NK-92 (cell line): ENCODE measurements around the gene ARMH3.

Experiments used
- DNase-seq: peaks from one replicate; lab custom pipeline; 2025; ENCODE audit not compliant: unreplicated experiment; lab: John Stamatoyannopoulos, UW

ARMH3 gene, protein sequence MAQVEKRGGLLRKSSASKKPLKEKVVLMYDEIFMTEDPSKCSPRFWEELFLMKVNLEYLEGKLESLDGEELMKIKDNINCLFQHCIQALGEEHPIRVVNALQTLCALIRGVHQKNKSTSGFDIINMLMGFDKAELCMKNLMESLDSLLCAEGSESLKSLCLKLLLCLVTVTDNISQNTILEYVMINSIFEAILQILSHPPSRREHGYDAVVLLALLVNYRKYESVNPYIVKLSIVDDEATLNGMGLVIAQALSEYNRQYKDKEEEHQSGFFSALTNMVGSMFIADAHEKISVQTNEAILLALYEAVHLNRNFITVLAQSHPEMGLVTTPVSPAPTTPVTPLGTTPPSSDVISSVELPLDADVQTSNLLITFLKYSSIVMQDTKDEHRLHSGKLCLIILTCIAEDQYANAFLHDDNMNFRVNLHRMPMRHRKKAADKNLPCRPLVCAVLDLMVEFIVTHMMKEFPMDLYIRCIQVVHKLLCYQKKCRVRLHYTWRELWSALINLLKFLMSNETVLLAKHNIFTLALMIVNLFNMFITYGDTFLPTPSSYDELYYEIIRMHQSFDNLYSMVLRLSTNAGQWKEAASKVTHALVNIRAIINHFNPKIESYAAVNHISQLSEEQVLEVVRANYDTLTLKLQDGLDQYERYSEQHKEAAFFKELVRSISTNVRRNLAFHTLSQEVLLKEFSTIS

DNA sequence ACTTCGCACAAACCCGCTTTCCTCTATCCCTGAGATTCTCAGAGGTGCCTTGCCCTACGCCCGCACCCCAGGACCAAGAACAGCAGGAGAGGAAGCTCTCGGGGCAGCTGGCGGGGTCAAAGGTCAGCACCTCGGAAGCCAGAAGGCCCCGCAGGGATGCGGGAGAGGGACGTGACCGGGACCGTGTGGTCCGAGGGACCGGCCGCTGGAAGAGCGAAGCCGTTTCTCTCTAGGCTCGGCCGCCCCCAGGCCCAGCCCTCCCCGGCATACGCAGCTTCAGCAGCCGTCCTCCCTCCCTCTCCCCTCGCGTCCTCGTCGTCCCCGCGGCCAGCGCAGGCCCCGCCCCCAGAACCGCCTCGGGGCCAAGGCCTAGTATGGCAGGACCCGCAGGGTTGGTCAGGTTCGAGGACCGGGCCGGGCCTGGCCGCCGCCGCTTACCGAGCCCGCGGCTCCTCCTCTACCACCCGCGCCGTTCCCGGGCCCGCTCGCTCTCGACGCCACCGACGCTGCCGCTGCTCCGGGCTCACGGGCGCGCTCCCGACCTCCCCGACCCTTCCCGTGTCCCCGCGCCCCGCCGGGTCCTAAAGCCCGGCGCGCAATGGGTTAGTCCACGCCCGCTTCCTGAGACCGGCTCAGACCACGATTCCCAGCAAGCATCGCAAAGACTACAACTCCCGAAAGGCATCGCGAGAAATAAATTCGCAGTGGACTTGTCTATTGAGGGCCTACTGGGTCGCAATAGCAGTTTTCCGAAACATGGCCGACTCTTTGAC is at the start of gene ARMH3:
Gene ARMH3, minus strand, starts transcription at position 527 of the 773 bp plus-strand sequence. CDS start 16,059 bp downstream, outside the sequence.
- DNase-seq, result no peak

DNA sequence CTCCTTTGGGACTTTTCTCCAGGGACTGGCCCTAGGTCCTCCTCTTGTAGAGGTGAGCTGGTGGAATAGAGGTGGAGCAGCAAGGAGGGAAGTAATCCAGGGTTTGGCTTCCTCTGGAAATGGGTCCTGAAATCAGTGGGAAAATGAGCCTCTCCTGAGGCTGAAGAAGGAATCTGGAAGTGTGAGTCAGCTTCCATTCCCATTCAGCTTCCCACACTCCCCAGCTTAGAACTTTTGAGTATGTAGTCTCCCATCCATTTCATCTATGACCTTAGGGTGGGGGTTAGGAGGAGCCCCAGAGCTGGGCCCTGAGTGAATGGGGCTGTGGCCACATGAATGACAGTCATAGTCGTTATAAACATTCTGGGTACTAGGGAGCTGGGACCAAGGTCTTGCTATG is 46.4 kb upstream of the ARMH3 start:
- no peak for DNase-seq

DNA sequence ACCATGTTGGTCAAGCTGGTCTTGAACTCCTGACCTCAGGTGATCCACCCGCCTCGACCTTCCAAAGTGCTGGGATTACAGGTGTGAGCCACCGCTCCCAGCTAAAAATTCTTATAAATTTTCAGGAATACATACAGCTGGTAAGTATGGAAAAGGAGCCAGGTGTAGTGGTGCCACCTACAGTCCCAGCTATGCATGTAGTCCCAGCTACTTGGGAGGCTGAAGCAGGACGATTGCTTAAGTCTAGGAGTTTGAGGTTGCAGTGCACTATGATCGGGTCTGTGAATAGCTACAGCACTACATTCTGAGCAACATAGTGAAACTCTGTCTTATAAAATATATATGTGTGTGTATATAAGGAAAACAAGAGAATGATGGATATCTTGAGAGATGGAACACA is 45.2 kb upstream of the ARMH3 start:
- no peak for DNase-seq

DNA sequence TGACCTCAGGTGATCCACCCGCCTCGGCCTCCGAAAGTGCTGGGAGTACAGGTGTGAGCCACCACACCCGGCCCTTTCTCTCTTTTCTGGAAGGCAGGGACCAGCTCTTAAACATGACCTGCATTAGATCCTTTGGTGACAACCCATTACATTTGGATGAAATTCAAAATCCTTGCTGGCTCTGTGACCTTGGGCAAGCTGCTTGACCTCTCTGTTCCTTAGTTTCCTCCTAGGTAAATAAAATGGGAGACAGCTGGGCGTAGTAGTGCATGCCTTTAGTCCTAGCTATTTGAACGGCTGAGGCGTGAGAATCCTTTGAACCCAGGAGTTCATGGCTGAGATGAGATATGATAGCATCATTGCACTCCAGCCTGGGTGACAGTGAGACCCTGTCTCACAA is 40.5 kb upstream of the ARMH3 start:
- DNase-seq, result no peak

DNA sequence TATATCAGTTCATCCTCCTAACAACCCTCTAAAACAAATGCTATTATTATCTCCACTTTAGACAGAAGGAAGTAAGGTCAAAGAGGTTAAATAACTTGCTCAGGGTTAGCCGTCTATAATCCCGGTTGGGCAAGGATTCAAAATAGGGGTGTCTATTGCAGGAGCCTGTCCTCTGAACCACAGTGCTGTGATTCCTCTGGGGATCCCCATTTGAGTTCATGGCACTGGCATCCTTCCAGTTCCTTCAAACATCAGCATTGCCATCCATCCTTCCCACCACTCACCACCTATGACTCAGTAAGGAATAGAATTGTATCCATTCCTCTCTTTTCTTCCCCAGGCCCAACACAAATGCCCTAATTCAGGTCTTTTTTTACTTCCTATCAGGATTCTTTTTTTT is 34.8 kb upstream of the ARMH3 start:
- no peak for DNase-seq

DNA sequence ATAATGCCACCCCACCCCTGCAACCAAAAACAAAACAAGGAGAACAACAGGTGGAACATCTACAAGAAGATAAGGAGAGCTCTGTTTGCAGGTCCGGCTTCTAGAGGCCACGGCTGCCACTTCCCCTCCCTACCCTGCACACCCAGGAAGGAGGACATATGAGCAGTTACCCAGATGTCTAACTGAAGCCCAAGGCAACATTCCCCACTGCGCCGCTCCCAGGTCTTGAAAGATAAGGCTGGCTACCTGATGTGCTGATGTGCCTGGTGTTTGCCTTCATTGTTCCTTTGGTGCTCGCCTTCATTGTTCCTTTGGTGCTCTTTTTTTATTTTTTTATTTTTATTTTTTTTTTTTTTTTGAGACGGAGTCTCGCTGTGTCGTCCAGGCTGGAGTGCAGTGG is 30.2 kb upstream of the ARMH3 start:
- no peak for DNase-seq

DNA sequence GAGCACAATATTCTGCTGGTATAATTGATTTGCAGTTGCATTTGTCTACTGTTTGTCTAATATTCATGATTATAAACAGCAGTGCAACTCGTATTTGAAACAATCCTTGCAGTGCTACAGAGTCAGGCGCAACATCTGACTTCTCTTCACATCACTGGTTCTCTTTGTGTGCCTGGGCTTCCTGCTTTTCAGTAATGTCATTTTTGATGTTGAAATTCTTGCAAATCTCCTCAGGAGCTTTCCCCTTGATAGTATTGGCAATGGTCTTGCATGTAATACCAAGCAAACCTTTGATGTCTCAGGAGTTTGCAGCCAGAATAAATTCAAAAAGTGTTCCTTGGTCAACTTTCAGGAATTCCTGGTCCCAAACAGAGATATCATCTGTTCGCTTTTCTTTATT is 29.4 kb upstream of the ARMH3 start:
- DNase-seq, result no peak

DNA sequence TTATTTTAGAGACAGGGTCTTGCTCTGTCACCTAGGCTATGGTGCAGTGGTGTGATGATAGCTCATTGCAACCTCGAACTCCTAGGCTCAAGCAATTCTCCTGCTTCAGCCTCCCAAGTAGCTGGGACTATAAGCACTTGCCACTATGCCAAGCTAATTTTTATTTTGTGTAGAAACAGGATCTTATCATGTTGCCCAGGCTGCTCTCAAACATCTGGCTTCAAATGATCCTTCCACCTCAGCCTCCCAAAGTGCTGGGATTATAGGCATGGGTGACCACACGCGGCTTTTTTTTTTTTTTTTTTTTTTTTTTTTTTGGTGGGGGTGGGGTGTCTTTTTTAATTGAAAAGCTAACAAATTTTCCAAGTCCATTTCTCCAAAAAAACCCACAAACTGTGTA is 27.6 kb upstream of the ARMH3 start:
- DNase-seq, result no peak

DNA sequence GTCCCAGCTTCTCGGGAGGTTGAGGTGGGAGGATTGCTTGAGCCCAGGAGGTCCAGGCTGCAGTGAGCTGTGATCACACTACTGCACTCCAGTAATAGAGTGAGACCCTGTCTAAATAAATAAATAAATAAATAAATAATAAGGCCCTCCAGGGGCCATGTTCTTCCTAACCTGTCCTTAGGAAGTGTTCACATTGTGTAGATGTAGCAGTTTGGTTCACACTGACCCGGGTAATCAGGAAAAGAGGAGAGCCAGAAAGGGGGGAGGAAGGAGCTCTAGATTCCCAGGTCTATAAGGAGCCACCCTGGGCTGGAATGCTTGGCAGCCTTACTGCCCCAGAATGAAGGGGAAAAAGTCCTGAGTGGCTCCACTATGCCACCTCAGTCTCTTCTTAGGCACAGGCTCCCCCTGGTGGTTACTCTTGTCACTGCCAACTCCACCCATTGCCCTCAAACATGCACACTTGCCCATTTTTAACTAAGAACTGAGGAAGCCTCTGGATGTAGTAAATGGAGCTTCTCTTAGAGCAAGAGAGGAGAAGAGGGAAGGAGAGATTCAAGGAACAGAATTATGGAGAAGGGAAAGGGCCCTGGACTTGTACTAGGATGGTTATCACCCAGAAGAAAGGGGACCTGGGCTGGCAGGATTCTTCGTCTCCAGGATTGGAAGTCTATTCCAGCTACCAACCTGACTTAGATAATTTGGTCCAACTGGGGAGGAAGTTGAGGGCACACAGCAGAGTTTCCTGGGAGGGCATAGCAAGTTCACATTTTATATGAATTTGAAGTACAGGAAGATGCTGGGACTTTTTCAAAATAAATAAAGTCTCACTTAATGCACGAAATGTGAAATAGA is 16.9 kb upstream of the ARMH3 start:
- DNase-seq, result no peak

DNA sequence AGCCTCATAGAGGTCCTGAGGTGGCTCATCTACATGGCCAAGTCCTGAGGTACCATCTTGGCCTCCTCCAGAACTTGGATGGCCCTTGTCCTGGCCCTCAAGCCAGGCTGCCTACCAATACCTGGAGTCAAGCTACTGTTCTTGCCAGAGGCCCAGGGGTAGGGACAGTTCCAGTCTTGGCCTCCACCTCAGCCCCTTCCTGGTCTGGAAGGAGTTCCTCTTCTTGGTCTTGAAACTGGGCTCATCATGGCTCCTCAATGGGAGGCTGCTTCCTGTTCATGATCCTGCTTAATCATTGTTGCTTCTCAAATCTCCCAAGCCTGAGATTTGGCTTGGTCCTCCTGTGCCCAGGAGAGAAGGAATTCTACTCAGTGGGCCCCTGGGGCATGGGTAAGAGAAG is 13.1 kb upstream of the ARMH3 start:
- DNase-seq, result no peak

DNA sequence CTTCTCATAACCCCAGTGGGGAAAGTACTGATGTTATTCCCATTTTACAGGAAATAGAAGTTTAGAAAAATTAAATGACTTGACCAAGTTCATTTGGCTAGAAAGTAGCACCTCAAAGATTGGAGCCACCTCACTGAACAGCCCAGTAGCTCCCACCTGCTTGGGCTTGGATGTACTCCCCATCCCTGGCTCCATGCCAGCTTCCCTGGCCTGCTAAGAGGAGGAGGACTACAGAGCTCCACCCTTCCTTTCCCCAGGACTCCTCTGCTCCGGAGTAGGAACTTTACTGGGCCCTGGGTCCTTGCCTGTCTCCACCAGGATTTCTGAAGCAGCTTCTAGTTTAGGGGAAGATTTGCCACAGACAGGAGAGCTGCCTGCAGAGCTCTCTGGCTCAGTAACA is 12.2 kb upstream of the ARMH3 start:
- no peak for DNase-seq

DNA sequence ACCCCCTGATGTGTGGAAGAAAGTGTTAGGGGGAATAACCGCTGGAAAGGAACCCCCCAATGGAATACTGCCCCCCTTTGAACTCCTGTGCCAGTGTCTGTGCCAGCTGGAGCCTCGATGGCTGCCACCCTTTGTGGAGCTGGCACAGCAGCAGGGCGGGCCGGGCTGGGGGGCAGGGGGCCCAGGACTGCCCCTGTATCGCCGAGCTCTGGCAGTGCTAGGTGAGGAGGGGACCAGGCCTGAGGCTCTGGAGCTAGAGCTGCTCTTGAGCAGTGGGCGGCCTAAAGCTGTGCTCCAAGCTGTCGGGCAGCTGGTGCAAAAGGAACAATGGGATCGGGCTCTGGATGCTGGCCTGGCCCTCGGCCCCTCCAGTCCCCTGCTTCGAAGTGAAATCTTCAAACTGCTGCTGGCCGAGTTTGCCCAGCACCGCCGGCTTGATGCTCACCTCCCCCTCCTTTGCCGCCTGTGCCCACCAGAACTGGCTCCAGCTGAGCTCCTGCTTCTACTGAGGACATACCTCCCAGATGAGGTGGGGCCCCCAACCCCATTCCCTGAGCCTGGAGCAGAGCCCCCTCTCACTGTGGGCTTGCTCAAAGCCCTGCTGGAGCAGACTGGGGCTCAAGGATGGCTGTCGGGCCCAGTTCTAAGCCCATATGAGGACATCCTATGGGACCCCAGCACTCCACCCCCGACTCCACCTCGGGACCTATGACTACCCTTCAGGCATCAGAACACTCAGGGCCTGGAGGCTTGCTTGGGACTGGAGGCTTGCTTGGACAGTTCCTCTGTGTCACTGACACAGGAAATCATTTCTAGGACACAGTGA is 11.3 kb upstream of the ARMH3 start:
- no peak for DNase-seq

DNA sequence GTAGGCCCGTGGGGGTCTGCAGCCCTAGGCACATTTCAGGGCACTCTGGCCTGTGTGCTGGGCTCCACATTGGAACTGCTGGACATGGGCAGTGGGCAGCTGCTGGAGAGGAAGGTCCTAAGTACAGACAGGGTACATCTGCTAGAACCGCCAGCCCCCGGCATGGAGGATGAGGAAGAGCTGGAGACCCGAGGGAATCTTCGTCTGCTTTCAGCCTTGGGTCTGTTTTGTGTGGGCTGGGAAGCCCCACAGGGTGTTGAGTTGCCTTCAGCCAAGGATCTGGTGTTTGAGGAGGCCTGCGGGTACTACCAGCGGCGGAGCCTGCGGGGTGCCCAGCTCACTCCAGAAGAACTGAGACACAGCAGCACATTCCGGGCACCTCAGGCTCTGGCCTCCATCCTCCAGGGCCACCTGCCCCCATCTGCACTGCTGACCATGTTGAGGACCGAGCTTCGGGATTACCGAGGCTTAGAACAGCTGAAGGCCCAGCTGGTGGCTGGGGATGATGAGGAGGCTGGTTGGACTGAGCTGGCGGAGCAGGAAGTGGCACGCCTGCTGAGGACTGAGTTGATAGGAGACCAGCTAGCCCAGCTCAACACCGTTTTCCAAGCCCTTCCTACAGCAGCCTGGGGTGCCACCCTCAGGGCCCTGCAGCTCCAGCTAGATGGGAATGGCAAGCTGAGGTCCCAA is 10.6 kb upstream of the ARMH3 start:
- DNase-seq, result no peak

DNA sequence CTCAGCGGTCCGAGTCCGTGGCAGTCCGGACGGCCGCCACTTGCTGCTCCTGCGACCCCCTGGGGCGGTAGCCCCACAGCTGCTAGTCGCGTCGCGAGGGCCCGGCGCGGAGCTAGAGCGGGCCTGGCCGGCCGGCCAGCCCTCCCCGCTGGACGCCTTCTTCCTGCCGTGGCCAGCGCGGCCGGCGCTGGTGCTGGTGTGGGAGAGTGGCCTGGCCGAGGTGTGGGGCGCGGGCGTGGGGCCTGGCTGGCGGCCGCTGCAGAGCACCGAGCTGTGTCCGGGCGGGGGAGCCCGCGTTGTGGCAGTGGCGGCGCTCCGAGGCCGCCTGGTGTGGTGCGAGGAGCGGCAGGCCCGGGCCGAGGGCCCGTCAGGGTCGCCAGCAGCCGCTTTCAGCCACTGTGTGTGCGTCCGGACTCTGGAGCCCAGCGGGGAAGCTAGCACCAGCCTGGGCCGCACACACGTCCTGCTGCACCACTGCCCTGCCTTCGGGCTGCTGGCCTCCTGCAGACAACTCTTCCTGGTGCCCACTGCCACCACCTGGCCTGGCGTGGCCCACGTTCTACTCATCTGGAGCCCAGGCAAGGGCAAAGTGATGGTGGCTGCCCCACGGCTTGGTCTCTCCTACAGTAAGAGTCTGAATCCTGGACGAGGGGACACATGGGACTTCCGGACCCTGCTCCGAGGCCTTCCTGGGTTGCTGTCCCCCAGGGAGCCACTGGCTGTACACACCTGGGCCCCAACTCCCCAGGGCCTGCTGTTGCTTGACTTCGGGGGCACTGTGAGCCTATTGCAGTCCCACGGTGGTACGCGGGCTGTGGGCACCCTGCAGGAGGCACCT is 9.8 kb upstream of the ARMH3 start:
- DNase-seq, result no peak

DNA sequence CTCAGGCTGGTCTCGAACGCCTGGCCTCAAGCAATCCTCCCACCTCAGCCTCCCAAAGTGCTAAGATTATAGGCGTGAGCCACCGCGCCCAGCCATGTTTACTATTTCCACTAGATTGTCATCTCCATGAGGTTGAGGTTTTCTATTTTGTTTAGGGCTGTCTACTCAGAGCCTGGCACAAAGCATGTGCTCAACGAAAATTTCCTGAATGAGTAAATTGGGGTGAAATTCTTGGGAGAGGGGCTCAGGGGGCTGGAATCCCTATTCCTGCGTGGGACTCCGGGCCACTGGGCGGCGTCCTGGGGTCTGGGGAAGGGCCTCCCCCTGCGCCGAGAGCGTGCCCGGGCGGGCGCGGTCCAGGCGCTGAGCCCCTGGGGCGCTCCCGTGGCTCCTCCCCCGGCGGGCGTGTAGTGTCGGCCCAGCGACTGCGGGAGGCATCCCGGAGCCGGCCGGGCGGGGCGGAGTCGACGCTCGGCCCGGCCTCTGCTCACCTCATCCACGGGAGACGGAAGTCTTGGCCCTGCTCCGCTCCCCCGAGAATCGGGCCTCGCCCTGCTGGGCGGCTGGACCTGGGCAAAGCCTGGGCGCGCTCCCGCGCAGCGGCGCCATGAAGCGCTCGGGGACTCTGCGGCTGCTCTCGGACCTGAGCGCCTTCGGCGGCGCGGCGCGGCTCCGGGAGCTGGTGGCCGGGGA is 9.0 kb upstream of the ARMH3 start, which contains the start of gene HPS6:
Gene HPS6, plus strand, starts transcription at position 482 of the 693 bp plus-strand sequence. Its CDS starts 126 bp downstream, at position 608.
- DNase-seq, result no peak

DNA sequence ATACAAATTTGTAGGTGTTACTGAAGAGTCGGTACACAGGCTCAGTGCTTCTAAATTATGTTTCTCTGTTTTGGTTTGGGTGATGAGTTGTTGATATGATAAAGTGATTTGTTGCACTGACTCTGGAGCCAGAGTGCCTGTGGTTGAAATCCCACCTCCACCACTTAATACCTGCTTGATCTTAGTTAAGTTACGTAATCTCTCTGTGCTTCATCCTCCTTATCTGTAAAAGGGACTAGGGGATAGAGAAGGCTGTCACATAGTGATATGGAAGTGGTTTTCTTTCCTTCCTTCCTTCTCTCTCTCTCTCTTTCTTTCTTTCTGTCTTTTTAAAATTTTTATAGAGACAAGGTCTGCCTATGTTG is 8.5 kb upstream of the ARMH3 start:
- DNase-seq, result no peak

DNA sequence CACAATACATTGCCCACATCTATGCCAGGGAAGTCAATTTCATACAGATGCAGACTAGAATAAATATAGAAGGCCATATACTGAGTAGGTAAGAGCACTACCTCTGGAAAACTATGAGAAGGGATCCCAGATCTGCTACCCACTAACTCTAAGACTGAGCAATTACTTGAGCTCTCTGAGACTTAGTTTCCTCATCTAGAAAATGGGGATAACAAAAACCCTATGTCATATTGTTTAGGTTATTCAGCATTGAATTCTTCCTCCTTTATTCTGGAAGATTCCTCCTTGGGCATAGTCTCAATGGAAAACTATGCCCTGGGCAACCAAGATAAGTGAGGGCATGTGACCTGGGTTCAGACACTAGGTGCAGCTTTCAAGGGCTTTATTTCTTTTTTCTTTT is 4.0 kb upstream of the ARMH3 start:
- DNase-seq, result no peak
